Ishikawa (cell line): ENCODE data around the gene LRRC74B.

Source experiments
- CEBPB ChIP-seq: IDR thresholded peaks from 2 replicates; pipeline ENCODE4 v1.6.1; 2012
- CREB1 ChIP-seq: IDR thresholded peaks from 2 replicates; pipeline ENCODE4 v1.6.1; 2012; ENCODE audit warnings: low read depth
- EGR1 ChIP-seq: IDR thresholded peaks from 2 replicates; pipeline ENCODE4 v1.6.1; 2012
- EP300 ChIP-seq: IDR thresholded peaks from 2 replicates; pipeline ENCODE4 v1.6.1; 2012; ENCODE audit warnings: borderline replicate concordance
- MAX ChIP-seq: IDR thresholded peaks from 2 replicates; pipeline ENCODE4 v1.6.1; 2012
- NFIC ChIP-seq: IDR thresholded peaks from 2 replicates; pipeline ENCODE4 v1.6.1; 2012
- RAD21 ChIP-seq: IDR thresholded peaks from 2 replicates; pipeline ENCODE4 v1.6.1; 2012; ENCODE audit warnings: low read depth
- TAF1 ChIP-seq: IDR thresholded peaks from 2 replicates; pipeline ENCODE4 v1.6.1; 2012; ENCODE audit warnings: low read depth, mild to moderate bottlenecking
- TCF12 ChIP-seq: IDR thresholded peaks from 2 replicates; pipeline ENCODE4 v1.6.1; 2012; ENCODE audit warnings: low read depth
- USF1 ChIP-seq: IDR thresholded peaks from 2 replicates; pipeline ENCODE4 v1.6.1; 2012
- YY1 ChIP-seq: IDR thresholded peaks from 2 replicates; pipeline ENCODE4 v1.6.1; 2012; ENCODE audit warnings: low read depth
- ZBTB7A ChIP-seq: IDR thresholded peaks from 2 replicates; pipeline ENCODE4 v1.6.1; 2012; ENCODE audit warnings: low read depth
- TF ChIP-seq, protein P1 (sequence below): IDR thresholded peaks from 2 replicates; pipeline ENCODE4 v1.6.1; 2012; ENCODE audit warnings: low read depth, mild to moderate bottlenecking

- TF ChIP-seq CREB1 (no peak), TCF12 (no peak), USF1 (no peak), EP300 (no peak), YY1 (no peak), ZBTB7A (no peak), TAF1 (no peak), EGR1 (no peak), NFIC (no peak), CEBPB (no peak), MAX (no peak), RAD21 (no peak)
- TF ChIP-seq, protein P1, sequence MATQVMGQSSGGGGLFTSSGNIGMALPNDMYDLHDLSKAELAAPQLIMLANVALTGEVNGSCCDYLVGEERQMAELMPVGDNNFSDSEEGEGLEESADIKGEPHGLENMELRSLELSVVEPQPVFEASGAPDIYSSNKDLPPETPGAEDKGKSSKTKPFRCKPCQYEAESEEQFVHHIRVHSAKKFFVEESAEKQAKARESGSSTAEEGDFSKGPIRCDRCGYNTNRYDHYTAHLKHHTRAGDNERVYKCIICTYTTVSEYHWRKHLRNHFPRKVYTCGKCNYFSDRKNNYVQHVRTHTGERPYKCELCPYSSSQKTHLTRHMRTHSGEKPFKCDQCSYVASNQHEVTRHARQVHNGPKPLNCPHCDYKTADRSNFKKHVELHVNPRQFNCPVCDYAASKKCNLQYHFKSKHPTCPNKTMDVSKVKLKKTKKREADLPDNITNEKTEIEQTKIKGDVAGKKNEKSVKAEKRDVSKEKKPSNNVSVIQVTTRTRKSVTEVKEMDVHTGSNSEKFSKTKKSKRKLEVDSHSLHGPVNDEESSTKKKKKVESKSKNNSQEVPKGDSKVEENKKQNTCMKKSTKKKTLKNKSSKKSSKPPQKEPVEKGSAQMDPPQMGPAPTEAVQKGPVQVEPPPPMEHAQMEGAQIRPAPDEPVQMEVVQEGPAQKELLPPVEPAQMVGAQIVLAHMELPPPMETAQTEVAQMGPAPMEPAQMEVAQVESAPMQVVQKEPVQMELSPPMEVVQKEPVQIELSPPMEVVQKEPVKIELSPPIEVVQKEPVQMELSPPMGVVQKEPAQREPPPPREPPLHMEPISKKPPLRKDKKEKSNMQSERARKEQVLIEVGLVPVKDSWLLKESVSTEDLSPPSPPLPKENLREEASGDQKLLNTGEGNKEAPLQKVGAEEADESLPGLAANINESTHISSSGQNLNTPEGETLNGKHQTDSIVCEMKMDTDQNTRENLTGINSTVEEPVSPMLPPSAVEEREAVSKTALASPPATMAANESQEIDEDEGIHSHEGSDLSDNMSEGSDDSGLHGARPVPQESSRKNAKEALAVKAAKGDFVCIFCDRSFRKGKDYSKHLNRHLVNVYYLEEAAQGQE, result no peak
Measured at GRCh38 chr22:21034989-21035388, 10.8 kb upstream of the LRRC74B start.
